Gastroesophageal sphincter (tissue), 3 donors: Measurements from ENCODE around the gene LRRC51.
"Not testable (repeated sequence)": the region's sequence is repeated elsewhere in the genome, so short reads cannot be mapped to it uniquely, and the experiment has no call there.

ENCODE experiments used
- EP300 ChIP-seq: sonication (generic); formaldehyde crosslinking; IDR thresholded peaks from one replicate; pipeline ENCODE4 v1.6.1; 2017; ENCODE audit warnings: antibody characterized with exemption, mild to moderate bottlenecking
- POLR2A ChIP-seq, 2 donors: fragments of 450-650 bp; IDR thresholded peaks; one replicate each; pipeline ENCODE4 v1.6.1; 2017; ENCODE audit warnings: antibody characterized with exemption in 2 of 2, mild to moderate bottlenecking in 2 of 2, moderate library complexity in 1 of 2
- POLR2AphosphoS5 ChIP-seq: sonication (generic); formaldehyde crosslinking; IDR thresholded peaks from one replicate; pipeline ENCODE4 v1.6.1; 2017; ENCODE audit warnings: antibody characterized with exemption
- TF ChIP-seq, protein P1 (sequence below), 4 experiments: fragments of 200-600 bp in 2 of 4; fragments of 450-650 bp in 2 of 4; sonication (generic) in 1 of 4; IDR thresholded peaks; one replicate each; pipeline ENCODE4 v1.5.1; 2017 to 2019; ENCODE audit warnings: antibody characterized with exemption in 4 of 4, mild to moderate bottlenecking in 2 of 4, moderate library complexity in 2 of 4

DNA sequence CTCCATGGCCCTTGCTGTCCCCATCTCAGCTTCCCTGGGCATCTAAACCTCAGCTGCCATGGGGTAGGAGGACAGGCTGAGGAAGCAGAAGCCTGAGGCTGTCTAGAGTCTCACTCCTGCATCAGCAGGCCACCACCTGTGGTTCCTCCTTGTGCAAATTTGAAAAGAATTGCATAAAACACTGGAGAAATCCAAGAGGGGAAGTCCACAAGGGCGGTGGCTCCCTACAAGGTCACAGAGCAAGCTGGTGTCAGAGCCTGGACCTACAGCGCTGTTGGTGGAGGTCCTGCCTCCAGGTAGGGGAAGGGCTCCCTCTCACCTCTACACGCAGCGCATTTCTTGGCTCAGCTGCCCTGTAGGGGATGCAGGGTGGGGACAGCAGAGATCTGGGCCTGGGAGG is 54.8 kb downstream of the LRRC51 start, which contains the start of gene FOLR3:
- TF ChIP-seq, protein P1, sequence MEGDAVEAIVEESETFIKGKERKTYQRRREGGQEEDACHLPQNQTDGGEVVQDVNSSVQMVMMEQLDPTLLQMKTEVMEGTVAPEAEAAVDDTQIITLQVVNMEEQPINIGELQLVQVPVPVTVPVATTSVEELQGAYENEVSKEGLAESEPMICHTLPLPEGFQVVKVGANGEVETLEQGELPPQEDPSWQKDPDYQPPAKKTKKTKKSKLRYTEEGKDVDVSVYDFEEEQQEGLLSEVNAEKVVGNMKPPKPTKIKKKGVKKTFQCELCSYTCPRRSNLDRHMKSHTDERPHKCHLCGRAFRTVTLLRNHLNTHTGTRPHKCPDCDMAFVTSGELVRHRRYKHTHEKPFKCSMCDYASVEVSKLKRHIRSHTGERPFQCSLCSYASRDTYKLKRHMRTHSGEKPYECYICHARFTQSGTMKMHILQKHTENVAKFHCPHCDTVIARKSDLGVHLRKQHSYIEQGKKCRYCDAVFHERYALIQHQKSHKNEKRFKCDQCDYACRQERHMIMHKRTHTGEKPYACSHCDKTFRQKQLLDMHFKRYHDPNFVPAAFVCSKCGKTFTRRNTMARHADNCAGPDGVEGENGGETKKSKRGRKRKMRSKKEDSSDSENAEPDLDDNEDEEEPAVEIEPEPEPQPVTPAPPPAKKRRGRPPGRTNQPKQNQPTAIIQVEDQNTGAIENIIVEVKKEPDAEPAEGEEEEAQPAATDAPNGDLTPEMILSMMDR (IDR thresholded peaks at IDR 0.05): not testable (repeated sequence)
- TF ChIP-seq POLR2A (IDR thresholded peaks at IDR 0.05); EP300; POLR2AphosphoS5: not testable (repeated sequence)
